ENCODE results near the gene ANXA10.
A peak's percentile ranks its signal among the peaks of the same experiment; 100 is the strongest.
"Not testable (repeated sequence)": the region's sequence is repeated elsewhere in the genome, so short reads cannot be mapped to it uniquely, and the experiment has no call there.

Gene ANXA10

GRCh38 chr4:168164045-168164444 is 71.7 kb downstream of the ANXA10 start:
- DNase-seq, result no peak

GRCh38 chr4:168164915-168165548 is 72.7 kb downstream of the ANXA10 start:
- no peak for DNase-seq

GRCh38 chr4:168167714-168168284 is 75.5 kb downstream of the ANXA10 start:
- DNase-seq, result peak; percentile 58

GRCh38 chr4:168174308-168174707 is 82.0 kb downstream of the ANXA10 start:
- DNase-seq, result no peak

- no peak for DNase-seq
These were observed 85.3 kb downstream of the ANXA10 start for GRCh38 chr4:168177546-168178149.

GRCh38 chr4:168183717-168184571 is 91.6 kb downstream of the ANXA10 start:
- peak; percentile 26 for DNase-seq

GRCh38 chr4:168188754-168189153 is 96.4 kb downstream of the ANXA10 start:
- DNase-seq, result no peak

- DNase-seq, result no peak
These were observed 105.6 kb downstream of the ANXA10 start for GRCh38 chr4:168197926-168198325.

GRCh38 chr4:168199260-168199957 is 107.1 kb downstream of the ANXA10 start:
- peak; percentile 58 for DNase-seq

- DNase-seq, result no peak
These were observed 108.3 kb downstream of the ANXA10 start for GRCh38 chr4:168200685-168201084.

GRCh38 chr4:168203233-168203911 is 111.0 kb downstream of the ANXA10 start:
- no peak for DNase-seq

- DNase-seq, result no peak
These were observed 116.7 kb downstream of the ANXA10 start for GRCh38 chr4:168208957-168209614.

- no peak for DNase-seq
These were observed 120.3 kb downstream of the ANXA10 start for GRCh38 chr4:168212656-168213055.

- not testable (repeated sequence) for DNase-seq
These were observed 121.2 kb downstream of the ANXA10 start for GRCh38 chr4:168213511-168213910.

GRCh38 chr4:168218645-168219044 is 126.3 kb downstream of the ANXA10 start:
- peak; percentile 19 for DNase-seq

- peak; percentile 1 for DNase-seq
These were observed 128.6 kb downstream of the ANXA10 start for GRCh38 chr4:168220893-168221292.

- no peak for DNase-seq
These were observed 129.0 kb downstream of the ANXA10 start for GRCh38 chr4:168221301-168221700.
